ENCODE data around the gene MRAP. TPM values are rescaled to one million over a fixed set of nuclear protein-coding genes. Genes with fewer than 3 reads are reported as not detected.
"Not testable (repeated sequence)": the region's sequence is repeated elsewhere in the genome, so short reads cannot be mapped to it uniquely, and the experiment has no call there.

The MRAP gene
- total and polyA plus RNA-seq, 9 of the 15 experiments (the other 6 are each of a cell fraction or from before 2014, with no cell fraction given) = 0.63 to 2.3 TPM; not detected in 7

GRCh38 chr21:32310976-32311375, 12.3 kb downstream of the MRAP start:
- POLR2A ChIA-PET = interaction anchor here (0.5 kb wide), 1 partner anchor 273 kb away, joined by 3 read pairs; no protein-coding TSS in a partner anchor
- H3K79me2 ChIP-seq (ENCODE audit: control insufficient read depth, insufficient read depth, low read length); in situ Hi-C loops (cut with MboI); H3K9ac ChIP-seq (ENCODE audit: insufficient read depth in 1 of 2, low read depth in 2 of 2, low read length in 2 of 2); H3K4me3 ChIP-seq; H3K27me3 ChIP-seq (ENCODE audit: control insufficient read depth in 2 of 2, insufficient read depth in 2 of 2, low read length in 2 of 2); BruUV-seq (replicated peaks); H4K20me1 ChIP-seq (replicated peaks; ENCODE audit: control insufficient read depth, insufficient read depth, low read length); H3K9me1 ChIP-seq (ENCODE audit: control insufficient read depth, insufficient read depth, low read length); ATAC-seq; CTCF ChIA-PET (ENCODE audit: low intra/inter-chr PET ratio); DNase-seq (ENCODE audit: extremely low read depth in 1 of 4, low spot score in 3 of 4); FAIRE-seq; H3K4me2 ChIP-seq (ENCODE audit: insufficient read depth, low read length); H2AFZ ChIP-seq (ENCODE audit: low read depth, low read length); H3K9me3 ChIP-seq (replicated peaks; ENCODE audit: control insufficient read depth, insufficient read depth, low read depth, low read length); H3K27ac ChIP-seq (ENCODE audit: extremely low read depth, low read depth, low read length); intact Hi-C loops (cut with micrococcal nuclease); H3K4me1 ChIP-seq (replicated peaks in 1 of 2; ENCODE audit: control insufficient read depth in 2 of 2, insufficient read depth in 2 of 2, low read length in 2 of 2): not testable (repeated sequence)
- WGBS (ENCODE audit: insufficient coverage, low coverage, missing lambda C conversion rate) = 91% methylated on average over 9 of the region's 9 CpGs
- peaks cover 85% of the 10 kb centered on the region for H3K36me3 ChIP-seq (ENCODE audit: control insufficient read depth, insufficient read depth, low read length)

- H3K9me3 ChIP-seq (replicated peaks; ENCODE audit: control insufficient read depth, insufficient read depth, low read depth, low read length) = no peaks in the 10 kb centered on the region; the same call in 1 of the 2 replicates
- peaks cover 0 to 9% of the 10 kb centered on the region in 2 experiments; a peak in 1 of 5 replicates for H3K4me1 ChIP-seq (replicated peaks in 1 of 2; ENCODE audit: control insufficient read depth in 2 of 2, insufficient read depth in 2 of 2, low read length in 2 of 2)
- no peak overlapping the region for H3K4me3 ChIP-seq
- no peaks in the 10 kb centered on the region for H4K20me1 ChIP-seq (replicated peaks; ENCODE audit: control insufficient read depth, insufficient read depth, low read length)
- in situ Hi-C loops (cut with MboI) = no loop called here
- H3K4me2 ChIP-seq (ENCODE audit: insufficient read depth, low read length) = no peak overlapping the region
- POLR2A ChIA-PET = interaction anchor here (0.5 kb wide), 1 partner anchor 15 kb away, joined by 3 read pairs; no protein-coding TSS in a partner anchor
- H3K27me3 ChIP-seq (ENCODE audit: control insufficient read depth in 2 of 2, insufficient read depth in 2 of 2, low read length in 2 of 2) = no peaks in the 10 kb centered on the region
- FAIRE-seq = no peak
- TF ChIP-seq POLR2G (IDR thresholded peaks at IDR 0.05; ENCODE audit: low read depth, low read length) = 0 out of 2 replicates have a peak, but pooled peaks have one; percentile 27
- no peak for TF ChIP-seq SNIP1 (IDR thresholded peaks at IDR 0.05; ENCODE audit: low read depth)
- TF ChIP-seq POLR2AphosphoS5 (IDR thresholded peaks at IDR 0.05; ENCODE audit: control insufficient read depth, insufficient read depth, low read depth, low read length) = 0 out of 2 replicates have a peak, but pooled peaks have one; percentile 21
- H3K9ac ChIP-seq (ENCODE audit: insufficient read depth in 1 of 2, low read depth in 2 of 2, low read length in 2 of 2) = peak overlapping the region in 1 of 2 experiments; percentile 2; a peak in 1 of 4 replicates
- 94% methylated on average over 9 of the region's 9 CpGs for WGBS (ENCODE audit: insufficient coverage, low coverage, missing lambda C conversion rate)
- no peak overlapping the region for H2AFZ ChIP-seq (ENCODE audit: low read depth, low read length)
- CTCF ChIA-PET (ENCODE audit: low intra/inter-chr PET ratio) = no interaction called here
- intact Hi-C loops (cut with micrococcal nuclease) = no loop called here
- no peak for DNase-seq (ENCODE audit: extremely low read depth in 1 of 4, low spot score in 3 of 4)
- no peaks in the 10 kb centered on the region for H3K9me1 ChIP-seq (ENCODE audit: control insufficient read depth, insufficient read depth, low read length)
- H3K36me3 ChIP-seq (ENCODE audit: control insufficient read depth, insufficient read depth, low read length) = peaks cover 87% of the 10 kb centered on the region
- no peak overlapping the region for H3K27ac ChIP-seq (ENCODE audit: extremely low read depth, low read depth, low read length)
- H3K79me2 ChIP-seq (ENCODE audit: control insufficient read depth, insufficient read depth, low read length) = no peaks in the 10 kb centered on the region
- no TSS peak for BruUV-seq (replicated peaks)
- ATAC-seq = no peak
Observed at GRCh38 chr21:32311621-32312020, 13.0 kb downstream of the MRAP start.

Data from K562 (cell line).